HG03108 (cell line): Measurements from ENCODE around the gene NCOA7.
"Not testable (repeated sequence)": the region's sequence is repeated elsewhere in the genome, so short reads cannot be mapped to it uniquely, and the experiment has no call there.

Source experiments
- ATAC-seq: cut with Tn5 transposase; IDR thresholded peaks from one replicate; pipeline ENCODE4 v1.9.1; 2021; ENCODE audit warnings: moderate library complexity; ENCODE audit not compliant: unreplicated experiment

Gene NCOA7

DNA sequence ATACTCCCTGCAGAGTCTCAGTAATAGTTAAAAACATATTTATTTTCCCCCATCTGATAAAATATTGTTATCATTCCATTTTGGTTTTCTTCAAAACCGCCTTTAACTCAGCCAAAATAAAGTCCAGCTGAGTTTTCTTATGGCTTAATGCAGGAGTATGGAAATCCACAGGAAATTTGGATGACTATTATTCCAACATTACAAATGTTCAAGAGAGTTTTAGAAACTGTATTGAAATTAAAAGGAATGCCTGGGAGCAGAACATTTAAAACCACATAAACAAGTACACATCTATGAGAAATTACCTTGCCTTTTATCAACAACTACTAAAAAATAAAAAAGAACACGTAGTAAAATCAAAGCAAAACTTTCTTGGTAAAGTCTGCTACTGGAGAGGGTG lies 45.7 kb downstream of the NCOA7 start:
- no peak for ATAC-seq

- ATAC-seq = no peak
Observed at GRCh38 chr6:125839471-125839870, 48.7 kb downstream of the NCOA7 start.

DNA sequence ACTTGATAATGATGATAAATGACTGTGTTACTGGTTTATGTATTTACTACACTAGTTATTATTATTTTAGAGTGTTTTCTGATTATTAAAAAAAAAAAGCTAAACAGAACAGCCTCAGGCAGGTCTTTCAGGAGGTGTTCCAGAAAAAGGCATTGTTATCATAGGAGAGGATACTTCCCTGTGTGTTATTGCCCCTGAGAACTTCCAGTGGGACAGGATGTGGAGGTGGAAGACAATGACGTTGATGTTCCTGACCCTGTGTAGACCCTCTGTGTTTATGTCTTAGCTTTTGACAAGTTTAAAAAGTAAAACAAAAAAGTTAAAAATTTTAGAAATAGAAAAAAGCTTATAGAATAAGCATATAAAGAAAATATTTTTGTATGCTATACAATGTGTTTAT lies 49.1 kb downstream of the NCOA7 start:
- ATAC-seq = no peak

DNA sequence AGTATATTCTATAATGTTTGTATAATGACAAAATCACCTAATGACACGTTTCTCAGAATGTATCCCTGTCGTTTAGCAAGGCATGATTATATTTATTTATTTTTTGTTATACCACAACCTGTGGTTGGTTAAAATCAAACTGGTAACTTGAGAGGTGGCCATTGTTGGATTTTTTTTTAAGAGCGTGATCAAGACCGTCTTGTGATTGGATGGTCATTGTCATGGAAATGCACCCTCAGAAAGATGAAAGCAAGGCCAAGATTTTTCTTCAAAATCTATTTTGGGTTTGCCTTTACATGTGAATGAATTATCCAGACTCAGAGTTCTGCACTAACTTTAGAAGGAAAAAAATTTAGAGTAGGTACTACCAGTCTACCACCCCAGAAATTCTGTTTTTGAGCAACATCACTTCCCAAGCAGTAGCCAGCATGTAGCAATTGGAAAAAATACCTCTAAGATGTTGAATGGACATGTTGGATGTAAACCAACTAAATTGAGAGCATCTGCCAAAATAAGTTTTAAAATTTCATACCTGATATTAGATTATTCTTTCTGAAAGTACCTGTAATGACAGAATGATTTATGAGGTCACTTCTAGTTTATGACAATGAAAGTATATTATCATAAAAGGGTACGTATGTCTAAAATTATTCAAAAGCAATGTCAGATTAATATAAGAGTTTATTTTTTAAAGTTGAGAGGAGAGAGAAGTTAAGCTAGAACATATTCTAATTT lies 50.8 kb downstream of the NCOA7 start:
- no peak for ATAC-seq

- no peak for ATAC-seq
Observed at GRCh38 chr6:125842091-125842626, 51.4 kb downstream of the NCOA7 start.

DNA sequence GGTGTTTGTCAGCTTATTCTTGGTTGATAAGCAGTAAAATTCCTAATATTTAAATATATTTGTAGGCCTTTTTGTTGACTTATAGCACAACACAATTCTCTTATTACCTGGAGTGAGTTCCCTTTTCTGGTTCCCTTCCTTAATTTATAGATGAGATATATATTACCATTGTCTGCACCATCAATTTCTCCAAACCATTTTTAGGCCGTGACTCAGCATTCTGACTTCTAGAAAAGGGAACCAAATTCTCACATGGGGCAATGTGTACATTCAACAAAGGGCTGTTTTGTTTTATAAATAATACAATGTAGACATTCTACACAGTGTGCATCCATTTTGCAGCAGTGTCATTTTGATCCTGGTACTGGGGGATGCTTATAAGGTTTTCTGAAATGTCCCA lies 52.8 kb downstream of the NCOA7 start:
- ATAC-seq = no peak

DNA sequence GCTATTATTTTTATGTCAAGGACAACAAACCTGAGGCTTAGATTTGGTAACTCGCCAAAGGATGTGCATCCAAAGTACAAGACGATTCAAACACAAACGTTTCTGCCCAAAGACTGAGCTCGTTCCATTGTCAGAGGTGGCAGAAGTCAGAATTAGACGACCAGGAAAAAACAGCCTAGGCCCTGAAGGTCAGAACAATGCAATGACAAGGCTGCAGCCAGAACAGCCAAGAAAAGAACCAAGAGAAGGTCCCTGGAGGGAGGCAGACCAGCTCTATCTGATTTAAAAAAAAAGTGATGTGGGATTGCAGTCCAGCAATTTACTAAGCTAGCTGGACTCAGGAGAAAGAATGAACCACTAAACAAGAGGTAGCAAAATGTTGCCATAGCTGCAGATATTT lies 54.2 kb downstream of the NCOA7 start:
- no peak for ATAC-seq

DNA sequence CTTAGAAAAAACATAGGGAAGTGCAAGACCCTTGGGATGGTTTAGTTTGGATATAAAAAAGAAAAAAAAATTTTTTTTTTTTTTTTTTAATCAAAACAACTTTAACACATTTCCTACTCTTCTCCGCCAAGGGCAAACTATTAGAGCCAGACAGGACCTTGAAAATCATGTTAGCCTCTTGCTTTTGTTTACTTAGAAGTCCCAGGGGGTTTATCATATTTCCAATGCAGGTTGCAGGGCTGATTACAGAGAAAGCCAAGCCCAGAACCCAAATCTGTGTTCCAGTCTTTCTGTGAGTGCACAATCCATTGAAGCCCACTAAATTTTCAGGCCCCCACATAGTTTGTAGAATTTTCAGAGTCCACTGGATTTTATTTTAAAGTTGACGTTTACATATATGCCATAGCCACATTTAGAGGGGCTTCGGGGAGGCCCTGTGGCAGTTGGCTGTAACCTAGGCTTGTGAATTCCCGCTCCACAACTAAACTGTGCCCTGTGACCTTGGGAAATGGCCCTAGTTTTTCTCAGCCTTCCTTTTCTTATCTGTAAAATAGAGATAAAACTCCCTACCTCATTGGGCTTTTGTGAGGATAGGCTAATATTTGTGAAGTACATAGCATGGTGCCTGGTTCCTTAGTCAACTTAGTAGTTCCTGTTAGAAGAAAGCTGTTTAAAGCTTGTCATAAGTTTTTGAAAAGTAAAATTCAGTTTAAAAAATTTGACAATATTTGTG lies 55.7 kb downstream of the NCOA7 start:
- no peak for ATAC-seq

- not testable (repeated sequence) for ATAC-seq
Observed at GRCh38 chr6:125848286-125848685, 57.5 kb downstream of the NCOA7 start.

- ATAC-seq = no peak
Observed at GRCh38 chr6:125850361-125850760, 59.6 kb downstream of the NCOA7 start.

GRCh38 chr6:125852587-125852986 lies 61.8 kb downstream of the NCOA7 start:
- no peak for ATAC-seq

GRCh38 chr6:125853168-125853567 lies 62.4 kb downstream of the NCOA7 start:
- ATAC-seq = no peak

DNA sequence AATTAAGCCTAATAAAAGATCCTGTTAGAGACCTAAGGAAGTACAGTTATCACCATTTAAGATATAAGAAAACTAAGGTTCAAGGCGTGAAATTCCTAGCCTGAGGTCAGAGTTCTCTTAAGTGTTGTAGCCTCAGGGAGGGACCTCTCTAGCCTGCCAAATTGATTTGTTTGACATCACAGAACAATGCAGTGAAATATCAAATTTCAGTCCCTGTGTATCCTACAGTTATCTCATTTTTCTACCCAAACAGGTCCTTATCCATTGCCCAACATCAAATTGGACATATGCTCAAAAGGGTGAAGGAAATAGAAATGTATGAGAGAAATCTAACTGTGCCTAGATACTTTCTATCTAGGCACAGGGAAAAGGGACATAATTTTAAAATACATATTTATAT lies 63.0 kb downstream of the NCOA7 start:
- ATAC-seq = no peak

GRCh38 chr6:125854355-125854754 lies 63.6 kb downstream of the NCOA7 start:
- no peak for ATAC-seq

DNA sequence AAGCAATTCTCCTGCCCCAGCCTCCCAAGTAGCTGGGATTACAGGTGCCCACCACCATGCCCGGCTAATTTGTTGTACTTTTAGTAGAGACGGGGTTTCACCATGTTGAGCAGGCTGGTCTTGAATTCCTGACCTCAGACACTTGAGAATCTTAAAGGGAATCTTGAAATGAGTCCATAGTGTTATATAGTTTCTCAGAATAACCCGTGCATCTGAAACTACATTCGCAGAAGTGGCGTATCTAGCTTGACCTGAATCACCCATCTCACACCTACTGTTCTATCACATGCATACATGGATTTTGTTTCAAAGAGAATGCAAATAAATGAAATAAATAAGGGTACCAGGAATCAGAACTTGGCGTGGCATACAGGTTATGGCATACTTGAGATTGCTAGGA lies 65.0 kb downstream of the NCOA7 start:
- ATAC-seq = no peak

GRCh38 chr6:125857846-125858245 lies 67.1 kb downstream of the NCOA7 start:
- ATAC-seq = no peak

GRCh38 chr6:125858427-125859320 lies 67.9 kb downstream of the NCOA7 start:
- ATAC-seq = peak; percentile 77

- ATAC-seq = no peak
Observed at GRCh38 chr6:125859727-125860126, 69.0 kb downstream of the NCOA7 start.

- ATAC-seq = no peak
Observed at GRCh38 chr6:125863023-125863422, 72.3 kb downstream of the NCOA7 start.

DNA sequence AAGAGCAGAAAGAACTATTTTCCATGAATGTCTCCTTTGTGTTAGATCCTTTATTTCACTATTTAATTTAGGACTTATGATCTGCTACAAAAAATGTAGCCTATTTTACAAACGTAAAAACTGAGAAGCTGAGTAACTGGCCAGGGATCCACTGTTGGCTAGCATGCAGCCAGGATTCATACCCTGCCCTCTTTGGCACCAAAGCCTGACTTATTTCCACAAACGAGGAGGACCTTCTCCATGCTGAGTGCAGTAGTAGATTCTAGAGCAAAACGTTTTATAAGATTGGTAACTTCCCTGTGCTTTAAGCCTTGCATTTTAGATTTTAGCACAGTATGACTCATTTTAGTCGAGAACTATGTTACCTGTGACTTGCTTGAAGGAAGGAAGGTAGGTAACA lies 74.3 kb downstream of the NCOA7 start:
- no peak for ATAC-seq

GRCh38 chr6:125866433-125866832 lies 75.7 kb downstream of the NCOA7 start:
- no peak for ATAC-seq
